HG02610 (cell line): ENCODE measurements around the gene PRMT6.
"Not testable (repeated sequence)": the region's sequence is repeated elsewhere in the genome, so short reads cannot be mapped to it uniquely, and the experiment has no call there.

Experiments
- ATAC-seq: cut with Tn5 transposase; IDR thresholded peaks from one replicate; pipeline ENCODE4 v1.9.1; 2021; ENCODE audit warnings: mild to moderate bottlenecking, moderate library complexity; ENCODE audit not compliant: unreplicated experiment

Gene PRMT6

GRCh38 chr1:107091418-107091817 lies 34.9 kb downstream of the PRMT6 start:
- no peak for ATAC-seq

- not testable (repeated sequence) for ATAC-seq
These were observed 36.9 kb downstream of the PRMT6 start for GRCh38 chr1:107093395-107093794.

GRCh38 chr1:107095647-107096046 lies 39.2 kb downstream of the PRMT6 start:
- ATAC-seq, result no peak

GRCh38 chr1:107096690-107097089 lies 40.2 kb downstream of the PRMT6 start:
- ATAC-seq, result no peak

- ATAC-seq, result no peak
These were observed 42.5 kb downstream of the PRMT6 start for GRCh38 chr1:107098961-107099360.

GRCh38 chr1:107100331-107100984 lies 44.0 kb downstream of the PRMT6 start:
- ATAC-seq, result no peak

- ATAC-seq, result no peak
These were observed 49.4 kb downstream of the PRMT6 start for GRCh38 chr1:107105914-107106313.
